Measurements from ENCODE around the gene DDAH1. TPM values are rescaled to one million over a fixed set of nuclear protein-coding genes. Genes with fewer than 3 reads are reported as not detected.

DDAH1 gene
- total and polyA plus RNA-seq, 2 experiments from 2014 or later = 19.5 to 49.8 TPM

- no peak overlapping the region for H3K27ac ChIP-seq
- H2AFZ ChIP-seq = no peak overlapping the region
- DNase-seq (ENCODE audit: low spot score) = no peak
- no peak for TF ChIP-seq EZH2phosphoT487 (IDR thresholded peaks at IDR 0.05; ENCODE audit: low read depth, severe bottlenecking, unreplicated experiment)
- no peak for TF ChIP-seq EZH2 (IDR thresholded peaks at IDR 0.05; ENCODE audit: borderline replicate concordance)
- TF ChIP-seq, protein P1, sequence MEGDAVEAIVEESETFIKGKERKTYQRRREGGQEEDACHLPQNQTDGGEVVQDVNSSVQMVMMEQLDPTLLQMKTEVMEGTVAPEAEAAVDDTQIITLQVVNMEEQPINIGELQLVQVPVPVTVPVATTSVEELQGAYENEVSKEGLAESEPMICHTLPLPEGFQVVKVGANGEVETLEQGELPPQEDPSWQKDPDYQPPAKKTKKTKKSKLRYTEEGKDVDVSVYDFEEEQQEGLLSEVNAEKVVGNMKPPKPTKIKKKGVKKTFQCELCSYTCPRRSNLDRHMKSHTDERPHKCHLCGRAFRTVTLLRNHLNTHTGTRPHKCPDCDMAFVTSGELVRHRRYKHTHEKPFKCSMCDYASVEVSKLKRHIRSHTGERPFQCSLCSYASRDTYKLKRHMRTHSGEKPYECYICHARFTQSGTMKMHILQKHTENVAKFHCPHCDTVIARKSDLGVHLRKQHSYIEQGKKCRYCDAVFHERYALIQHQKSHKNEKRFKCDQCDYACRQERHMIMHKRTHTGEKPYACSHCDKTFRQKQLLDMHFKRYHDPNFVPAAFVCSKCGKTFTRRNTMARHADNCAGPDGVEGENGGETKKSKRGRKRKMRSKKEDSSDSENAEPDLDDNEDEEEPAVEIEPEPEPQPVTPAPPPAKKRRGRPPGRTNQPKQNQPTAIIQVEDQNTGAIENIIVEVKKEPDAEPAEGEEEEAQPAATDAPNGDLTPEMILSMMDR (IDR thresholded peaks at IDR 0.05; ENCODE audit: poor library complexity) = no peak
- H4K20me1 ChIP-seq (ENCODE audit: insufficient read depth, poor library complexity, severe bottlenecking) = no peaks in the 10 kb centered on the region
- no peaks in the 10 kb centered on the region for H3K9me3 ChIP-seq (ENCODE audit: low read depth)
- no peaks in the 10 kb centered on the region for H3K36me3 ChIP-seq (replicated peaks; ENCODE audit: insufficient read depth, low read depth)
- no peaks in the 10 kb centered on the region for H3K27me3 ChIP-seq
- H3K4me3 ChIP-seq = no peak overlapping the region
- H3K9me2 ChIP-seq (replicated peaks; ENCODE audit: insufficient read depth) = no peaks in the 10 kb centered on the region
- H3K4me2 ChIP-seq = no peak overlapping the region
- H3K4me1 ChIP-seq (ENCODE audit: insufficient read depth) = peaks cover 4% of the 10 kb centered on the region
- no peaks in the 10 kb centered on the region for H3K79me2 ChIP-seq
- 86% methylated on average over 8 of the region's 8 CpGs for WGBS (ENCODE audit: low lambda C conversion rate, missing lambda C conversion rate)
These were observed 149.2 kb downstream of the DDAH1 start for GRCh38 chr1:85315789-85316188.

GRCh38 chr1:85314726-85315125, 150.2 kb downstream of the DDAH1 start:
- H3K4me2 ChIP-seq = no peak overlapping the region
- H3K4me1 ChIP-seq (ENCODE audit: insufficient read depth) = no peaks in the 10 kb centered on the region
- H3K4me3 ChIP-seq = no peak overlapping the region
- H3K9me2 ChIP-seq (replicated peaks; ENCODE audit: insufficient read depth) = no peaks in the 10 kb centered on the region
- no peak overlapping the region for H3K27ac ChIP-seq
- DNase-seq (ENCODE audit: low spot score) = no peak
- H3K9me3 ChIP-seq (ENCODE audit: low read depth) = no peaks in the 10 kb centered on the region
- no peak overlapping the region for H2AFZ ChIP-seq
- no peaks in the 10 kb centered on the region for H3K36me3 ChIP-seq (replicated peaks; ENCODE audit: insufficient read depth, low read depth)
- TF ChIP-seq EZH2phosphoT487 (IDR thresholded peaks at IDR 0.05; ENCODE audit: low read depth, severe bottlenecking, unreplicated experiment) (no peak), EZH2 (IDR thresholded peaks at IDR 0.05; ENCODE audit: borderline replicate concordance) (no peak)
- TF ChIP-seq, protein P1 (IDR thresholded peaks at IDR 0.05; ENCODE audit: poor library complexity) = no peak
- H4K20me1 ChIP-seq (ENCODE audit: insufficient read depth, poor library complexity, severe bottlenecking) = no peaks in the 10 kb centered on the region
- no peaks in the 10 kb centered on the region for H3K27me3 ChIP-seq
- H3K79me2 ChIP-seq = no peaks in the 10 kb centered on the region

DNA sequence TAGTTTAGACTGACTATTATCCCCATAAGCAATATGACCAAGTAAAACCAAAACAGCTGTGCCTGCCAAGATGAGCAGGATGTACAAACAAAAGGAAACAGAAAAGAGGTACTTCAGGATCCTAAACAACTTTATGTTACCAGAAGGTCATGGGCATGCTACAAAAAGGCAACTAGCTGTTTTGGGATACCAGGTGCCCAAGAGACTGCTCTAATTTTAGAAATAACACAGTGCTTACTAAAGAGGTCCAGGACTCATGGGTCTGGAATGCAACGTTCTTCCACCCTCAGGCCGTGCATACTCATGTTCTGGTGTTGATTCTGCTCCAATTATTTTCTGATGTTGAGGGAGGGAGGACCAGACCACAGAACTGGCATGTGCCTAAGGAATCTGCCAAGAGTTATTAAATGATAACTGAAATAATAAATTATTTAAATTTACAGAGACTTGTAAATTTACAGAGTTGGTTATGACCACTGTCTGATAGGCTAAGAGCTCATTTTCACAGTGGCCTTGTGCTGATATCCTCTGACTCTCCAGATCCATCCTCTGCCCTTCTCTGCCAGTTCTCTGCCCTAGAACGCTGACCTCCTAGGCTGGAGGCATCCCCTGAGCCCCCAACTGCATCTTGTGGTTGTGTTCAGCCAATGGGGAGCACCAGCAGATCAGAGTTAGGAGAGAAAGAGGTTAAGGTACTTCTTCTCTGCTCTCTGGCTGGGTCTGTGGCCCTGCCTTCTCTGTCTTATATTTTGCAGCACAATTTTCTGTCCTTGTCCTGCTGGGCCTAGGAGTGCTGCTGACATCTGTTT, 150.9 kb downstream of the DDAH1 start:
- DNase-seq (ENCODE audit: low spot score) = no peak
- no peaks in the 10 kb centered on the region for H3K27me3 ChIP-seq
- WGBS (ENCODE audit: low lambda C conversion rate, missing lambda C conversion rate) = 70% methylated on average over 3 of the region's 3 CpGs
- H3K9me2 ChIP-seq (replicated peaks; ENCODE audit: insufficient read depth) = no peaks in the 10 kb centered on the region
- no peak overlapping the region for H3K4me2 ChIP-seq
- H3K79me2 ChIP-seq = no peaks in the 10 kb centered on the region
- H3K9me3 ChIP-seq (ENCODE audit: low read depth) = no peaks in the 10 kb centered on the region
- no peak overlapping the region for H3K4me3 ChIP-seq
- no peak overlapping the region for H2AFZ ChIP-seq
- no peaks in the 10 kb centered on the region for H3K4me1 ChIP-seq (ENCODE audit: insufficient read depth)
- H3K36me3 ChIP-seq (replicated peaks; ENCODE audit: insufficient read depth, low read depth) = no peaks in the 10 kb centered on the region
- no peak for TF ChIP-seq EZH2phosphoT487 (IDR thresholded peaks at IDR 0.05; ENCODE audit: low read depth, severe bottlenecking, unreplicated experiment)
- TF ChIP-seq, protein P1 (IDR thresholded peaks at IDR 0.05; ENCODE audit: poor library complexity) = no peak
- TF ChIP-seq EZH2 (IDR thresholded peaks at IDR 0.05; ENCODE audit: borderline replicate concordance) = no peak
- H3K27ac ChIP-seq = no peak overlapping the region
- H4K20me1 ChIP-seq (ENCODE audit: insufficient read depth, poor library complexity, severe bottlenecking) = no peaks in the 10 kb centered on the region
